Stimulated activated CD4-positive, alpha-beta T cell treated with anti-CD3 and anti-CD28 coated beads, Interleukin-1b, Interleukin-23, amount 100 ng/mL, for 24 hours (primary cell): ENCODE data around the gene CD40LG.

ENCODE experiments used
- DNase-seq, 4 experiments: peaks; one replicate each; pipeline ENCODE4 v3.0.0-alpha.2; 2020; ENCODE audit warnings: low read depth in 4 of 4, low spot score in 1 of 4

The CD40LG gene

GRCh38 chrX:136692271-136692670 lies 44.3 kb downstream of the CD40LG start:
- no peak for DNase-seq

GRCh38 chrX:136694431-136695087 lies 46.6 kb downstream of the CD40LG start:
- DNase-seq, result no peak

- DNase-seq, result no peak
These were observed 49.2 kb downstream of the CD40LG start for GRCh38 chrX:136697156-136697555.

GRCh38 chrX:136708348-136708747 lies 60.4 kb downstream of the CD40LG start:
- no peak for DNase-seq
